HuH-7.5 (cell line): ENCODE measurements around the gene IQSEC3.

Experiments
- DNase-seq: peaks from one replicate; pipeline ENCODE4 v3.0.0; 2011; ENCODE audit warnings: low spot score

Gene IQSEC3

DNA sequence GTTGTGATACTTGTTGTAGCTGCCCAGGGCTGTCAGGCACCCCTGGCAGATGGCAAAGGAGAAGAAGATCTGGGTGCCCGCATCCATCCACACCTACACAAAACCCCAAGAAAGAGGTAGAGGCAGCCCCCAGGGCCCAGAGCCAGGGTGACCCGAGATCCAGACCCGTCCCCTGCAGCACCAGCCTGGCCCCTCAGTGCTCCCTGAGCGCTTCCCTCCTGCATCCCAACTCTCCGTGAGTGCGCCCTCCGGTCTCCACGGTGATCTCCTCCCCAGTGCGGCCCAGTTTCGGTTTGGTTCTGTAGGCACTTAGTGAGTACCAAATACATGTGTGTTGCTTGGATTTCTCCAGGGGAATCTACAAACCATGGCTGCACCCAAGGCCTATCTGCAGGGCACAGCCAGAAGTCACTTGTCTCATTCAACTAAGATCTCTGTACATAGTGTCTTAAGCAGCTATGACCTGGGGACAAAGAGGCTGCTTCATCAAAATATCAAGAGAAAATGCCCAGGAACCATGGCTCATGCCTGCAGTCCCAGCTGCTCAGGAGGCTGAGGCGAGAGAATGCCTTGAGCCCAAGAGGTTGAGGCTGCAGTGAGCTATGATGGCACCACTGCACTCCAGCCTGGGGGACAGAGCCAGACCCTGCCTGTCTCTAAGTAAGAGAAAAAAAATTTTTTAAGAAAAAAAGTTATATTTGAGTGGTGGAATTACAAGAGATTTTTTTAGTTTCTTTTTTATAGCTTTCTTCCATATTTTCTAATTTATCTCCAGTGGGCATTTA, 131.5 kb downstream of the IQSEC3 start:
- no peak for DNase-seq

GRCh38 chr12:198705-199104, 132.1 kb downstream of the IQSEC3 start:
- DNase-seq: no peak

GRCh38 chr12:201361-201760, 134.8 kb downstream of the IQSEC3 start:
- DNase-seq: no peak

DNA sequence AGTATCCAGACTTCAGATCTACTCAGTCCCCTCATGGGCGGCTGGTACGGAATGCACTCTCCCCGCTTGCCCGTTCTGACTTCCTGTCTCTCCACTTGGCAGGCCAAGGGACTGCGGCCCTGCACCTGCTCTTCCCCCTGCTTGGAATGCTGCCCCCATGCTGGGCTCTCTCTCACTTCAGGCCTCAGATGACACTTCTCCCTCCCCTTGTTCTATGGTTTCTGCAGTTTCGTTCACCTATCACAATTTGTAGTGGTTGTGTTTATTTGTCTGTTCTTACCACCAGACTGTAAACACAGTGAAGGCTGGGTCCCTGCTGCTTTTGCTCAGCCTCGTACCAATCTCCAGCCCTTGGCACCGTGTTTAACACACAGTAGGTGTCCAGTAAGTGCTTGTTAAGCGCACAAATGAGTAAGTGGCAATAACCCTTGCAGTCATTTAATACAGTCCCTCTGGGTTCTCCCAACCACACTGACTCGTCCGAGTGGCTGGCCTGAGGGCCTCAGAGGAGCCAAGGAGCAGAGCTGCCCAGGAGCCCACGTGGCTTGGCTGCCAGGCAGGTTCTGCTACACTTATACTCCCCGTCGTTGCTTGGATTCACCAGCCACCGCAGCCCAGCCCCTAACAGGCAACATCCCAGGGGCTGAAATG, 135.6 kb downstream of the IQSEC3 start:
- no peak for DNase-seq

DNA sequence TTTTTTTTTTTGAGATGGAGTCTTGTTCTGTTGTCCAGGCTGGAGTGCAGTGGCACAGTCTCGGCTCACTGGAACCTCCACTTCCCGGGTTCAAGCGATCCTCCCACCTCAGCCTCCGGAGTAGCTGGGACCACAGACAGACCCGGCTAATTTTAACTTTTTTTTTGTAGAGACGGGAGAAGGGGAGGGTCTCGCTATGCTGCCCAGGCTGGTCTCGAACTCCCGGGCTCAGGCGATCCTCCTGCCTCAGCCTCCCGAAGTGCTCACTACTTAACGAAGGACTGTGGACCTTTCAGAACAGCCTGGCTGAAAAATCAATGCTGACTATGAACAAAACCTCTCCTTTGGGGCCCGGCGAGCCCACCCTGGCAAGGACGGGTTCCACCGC, 136.5 kb downstream of the IQSEC3 start:
- DNase-seq: no peak

DNA sequence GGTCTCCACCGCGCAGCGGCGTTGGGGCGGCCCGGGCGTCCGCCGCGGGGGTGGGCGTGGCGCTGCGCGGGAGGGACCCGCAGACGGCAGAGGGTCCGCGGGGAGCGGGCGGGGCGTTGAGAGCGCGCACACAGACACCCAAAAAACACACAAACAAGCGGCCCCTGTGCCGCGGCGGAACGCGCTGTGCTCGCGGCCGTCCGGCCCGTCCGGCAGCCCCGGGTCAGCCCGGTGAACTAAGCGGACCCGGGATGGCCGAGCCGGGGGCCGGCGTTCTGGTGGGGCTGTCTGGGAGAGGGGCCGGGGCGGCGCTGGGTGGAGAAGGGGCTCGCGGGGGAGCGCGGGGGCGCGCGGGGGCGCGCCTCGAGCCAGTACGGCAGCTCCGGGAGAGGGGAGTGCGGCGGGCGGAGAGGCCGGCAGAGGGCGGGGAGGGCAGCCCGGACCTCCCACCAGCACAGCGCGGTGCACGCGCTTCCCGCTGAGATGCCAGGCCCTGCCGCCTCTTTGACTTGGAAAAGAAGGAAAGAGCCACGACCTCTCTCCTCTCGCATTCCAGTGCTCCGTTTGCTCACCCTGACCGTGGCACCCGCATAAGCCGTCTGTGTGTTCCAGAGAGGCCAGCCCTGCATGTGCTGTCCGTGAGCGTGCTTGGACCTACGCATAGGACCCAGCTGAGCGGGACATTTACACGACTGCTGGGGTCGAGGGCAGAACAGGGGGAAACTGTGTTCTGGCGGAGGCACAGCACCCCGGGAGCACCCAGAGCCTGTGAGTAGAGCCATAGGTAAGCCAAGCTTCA, 137.1 kb downstream of the IQSEC3 start:
- no peak for DNase-seq

DNA sequence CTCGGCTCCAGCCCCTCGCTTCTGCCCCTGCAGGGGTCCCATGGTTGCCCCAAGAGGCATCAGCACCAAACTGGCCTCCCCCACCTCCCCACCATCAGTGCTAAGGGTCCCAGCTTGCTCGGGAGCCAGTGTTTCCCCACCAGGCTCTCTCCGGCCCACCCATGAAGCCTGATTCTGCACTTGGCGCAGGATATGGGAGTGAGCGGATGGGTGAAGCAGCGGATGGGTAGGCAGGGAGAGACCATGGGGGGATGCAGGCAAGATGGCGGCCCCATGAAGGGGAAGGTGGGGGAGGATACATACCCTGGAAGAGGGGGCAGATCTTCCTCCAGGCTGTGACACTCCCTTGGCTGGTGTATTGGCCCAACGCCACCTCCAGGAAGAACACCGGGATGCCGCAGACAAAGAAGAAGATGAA, 137.7 kb downstream of the IQSEC3 start:
- no peak for DNase-seq

GRCh38 chr12:205026-205425, 138.5 kb downstream of the IQSEC3 start:
- no peak for DNase-seq

- no peak for DNase-seq
Observed at GRCh38 chr12:206746-207440, 140.3 kb downstream of the IQSEC3 start.

DNA sequence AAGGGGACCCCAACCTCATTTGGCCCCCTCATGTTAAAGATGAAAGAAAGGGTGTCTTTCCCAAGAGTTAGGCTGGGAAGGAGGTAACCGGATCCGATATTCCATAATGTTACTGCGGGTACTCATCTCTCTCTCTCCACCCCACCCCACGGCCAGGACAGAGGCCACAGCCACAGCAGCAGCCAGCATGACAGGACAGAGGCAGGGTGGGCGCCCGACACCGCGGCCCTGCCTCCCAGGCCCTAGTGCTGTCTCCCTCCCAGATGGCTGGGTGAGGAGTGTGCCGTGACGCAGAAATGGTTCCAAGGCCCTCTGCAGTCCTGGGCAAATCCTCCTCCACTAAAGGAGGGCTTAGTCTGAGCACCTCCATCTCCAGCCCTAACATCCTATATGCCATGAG, 141.2 kb downstream of the IQSEC3 start:
- no peak for DNase-seq

GRCh38 chr12:208813-209212, 142.2 kb downstream of the IQSEC3 start:
- DNase-seq: no peak

DNA sequence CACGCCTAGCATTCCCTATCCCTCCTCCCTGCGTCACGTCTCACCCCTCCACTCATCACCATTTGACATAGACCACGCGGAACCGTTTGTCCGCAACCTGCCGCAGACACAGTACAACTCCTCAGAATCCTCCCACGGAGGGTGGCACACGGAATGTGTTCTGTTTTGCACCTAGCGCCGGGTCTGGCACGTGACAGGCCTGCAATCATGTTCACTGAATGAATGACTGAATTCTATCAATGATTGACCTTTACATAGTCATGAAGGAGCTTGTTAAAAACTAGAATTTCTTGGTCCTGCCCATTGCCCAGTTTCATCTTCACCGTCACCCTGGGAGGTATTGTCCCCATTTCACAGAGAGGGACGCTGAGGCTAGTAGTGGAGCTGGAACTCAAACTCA, 142.7 kb downstream of the IQSEC3 start:
- no peak for DNase-seq

- DNase-seq: no peak
Observed at GRCh38 chr12:209851-210250, 143.3 kb downstream of the IQSEC3 start.

- peak; percentile 98 for DNase-seq
Observed at GRCh38 chr12:210277-211141, 143.9 kb downstream of the IQSEC3 start.

- DNase-seq: no peak
Observed at GRCh38 chr12:211142-211465, 144.5 kb downstream of the IQSEC3 start.

- no peak for DNase-seq
Observed at GRCh38 chr12:211639-212414, 145.3 kb downstream of the IQSEC3 start.

DNA sequence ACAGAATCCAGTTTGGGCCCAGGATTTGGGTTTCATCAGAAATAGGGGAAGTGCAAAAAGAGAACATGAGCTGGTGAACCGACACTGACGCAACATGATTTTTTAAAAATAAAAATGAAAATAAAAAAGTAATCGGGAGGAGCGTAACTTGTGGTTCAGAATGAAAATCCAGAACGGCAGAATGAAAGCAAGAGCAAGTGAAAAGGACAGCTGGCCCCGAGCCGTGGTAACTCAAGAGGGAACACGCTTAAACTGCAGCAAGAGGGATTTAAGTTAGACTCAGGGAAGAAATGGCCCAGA, 145.8 kb downstream of the IQSEC3 start:
- no peak for DNase-seq

GRCh38 chr12:212715-213526, 146.4 kb downstream of the IQSEC3 start:
- no peak for DNase-seq

- DNase-seq: no peak
Observed at GRCh38 chr12:213527-213932, 147.0 kb downstream of the IQSEC3 start.
